IMR-90 (cell line): Measurements from ENCODE around the gene IL6ST. TPM values are rescaled to one million over a fixed set of nuclear protein-coding genes. Genes with fewer than 3 reads are reported as not detected.

Source experiments
- ATAC-seq: fragments of 200-7000 bp; cut with Tn5 transposase; 2 replicates; pipeline ENCODE4 v1.9.1; 2020; ENCODE audit warnings: low read depth, mild to moderate bottlenecking, moderate library complexity
- BruUV-seq: library from RNA; stranded (reverse); fragments of 400-500 nt; replicated peaks from 2 replicates; lab custom pipeline; 2021; lab: Mats Ljungman, UMichigan
- CTCF ChIA-PET: fragments of 300-600 bp; formaldehyde crosslinking; extraction: SDS; loops from one replicate; lab custom pipeline; 2021; ENCODE audit warnings: antibody characterized with exemption; lab: Yijun Ruan, JAX
- POLR2A ChIA-PET: fragments of 300-600 bp; sonication (Branson Sonifier 250); formaldehyde crosslinking; loops from one replicate; lab custom pipeline; 2022; ENCODE audit warnings: antibody characterized with exemption; ENCODE audit not compliant: unreplicated experiment; lab: Charles Lee
- DNase-seq: peaks from one replicate; pipeline ENCODE4 v3.0.0; 2013
- H2AFZ ChIP-seq: replicated peaks from 2 replicates; pipeline ENCODE3; 2013; ENCODE audit warnings: low read length, mild to moderate bottlenecking; ENCODE audit not compliant: poor library complexity
- H2AK5ac ChIP-seq: 2 replicates; pipeline ENCODE4 v1.6.1; 2013; ENCODE audit warnings: low read depth, low read length, inconsistent platforms
- H2AK9ac ChIP-seq: replicated peaks from 2 replicates; pipeline ENCODE3; 2013; ENCODE audit warnings: mild to moderate bottlenecking, low read depth, low read length, moderate library complexity; ENCODE audit not compliant: poor library complexity
- H2BK120ac ChIP-seq: 2 replicates; pipeline ENCODE4 v1.6.1; 2013; ENCODE audit warnings: low read depth, low read length, inconsistent platforms
- H2BK15ac ChIP-seq: 3 replicates; pipeline ENCODE4 v1.6.1; 2013; ENCODE audit warnings: low read depth, low read length, inconsistent platforms
- H2BK20ac ChIP-seq: 2 replicates; pipeline ENCODE4 v1.6.1; 2013; ENCODE audit warnings: low read depth, mild to moderate bottlenecking, inconsistent platforms, low read length, moderate library complexity
- H2BK5ac ChIP-seq: 2 replicates; pipeline ENCODE4 v1.6.1; 2013; ENCODE audit warnings: mild to moderate bottlenecking, low read depth, low read length, inconsistent platforms; ENCODE audit not compliant: poor library complexity, severe bottlenecking
- H3K14ac ChIP-seq: replicated peaks from 2 replicates; pipeline ENCODE4 v1.6.1; 2013; ENCODE audit warnings: low read depth, low read length, inconsistent platforms
- H3K18ac ChIP-seq: 2 replicates; pipeline ENCODE4 v1.6.1; 2013; ENCODE audit warnings: low read depth, low read length, control low read depth
- H3K23ac ChIP-seq: 2 replicates; pipeline ENCODE4 v1.6.1; 2013; ENCODE audit warnings: low read depth, low read length, inconsistent platforms
- H3K27ac ChIP-seq: 2 replicates; pipeline ENCODE4 v1.5.1; 2013; ENCODE audit warnings: mild to moderate bottlenecking, control low read depth, low read length; ENCODE audit not compliant: insufficient read depth
- H3K27me3 ChIP-seq: 2 replicates; pipeline ENCODE4 v1.6.1; 2013; ENCODE audit warnings: low read length; ENCODE audit not compliant: control insufficient read depth, insufficient read depth
- H3K36me3 ChIP-seq: 2 replicates; pipeline ENCODE4 v1.6.1; 2013; ENCODE audit warnings: low read length, mixed read lengths; ENCODE audit not compliant: control insufficient read depth, insufficient read depth
- H3K4ac ChIP-seq: 2 replicates; pipeline ENCODE4 v1.6.1; 2013; ENCODE audit warnings: low read depth, low read length, inconsistent platforms
- H3K4me1 ChIP-seq: 2 replicates; pipeline ENCODE4 v1.6.1; 2013; ENCODE audit warnings: low read length, mixed read lengths; ENCODE audit not compliant: control insufficient read depth, insufficient read depth
- H3K4me2 ChIP-seq: 2 replicates; pipeline ENCODE4 v1.6.1; 2013; ENCODE audit warnings: low read depth, mild to moderate bottlenecking, control low read depth, low read length, moderate library complexity
- H3K4me3 ChIP-seq: 2 replicates; pipeline ENCODE4 v1.5.1; 2013; ENCODE audit warnings: low read depth, mild to moderate bottlenecking, control low read depth, low read length, moderate library complexity; ENCODE audit not compliant: insufficient read depth
- H3K56ac ChIP-seq: 2 replicates; pipeline ENCODE4 v1.6.1; 2013; ENCODE audit warnings: low read length, inconsistent platforms; ENCODE audit not compliant: insufficient read depth; ENCODE audit errors: extremely low read depth
- H3K79me1 ChIP-seq, 2 experiments: 2 replicates each; pipeline ENCODE4 v1.6.1; 2013; ENCODE audit warnings: low read length in 2 of 2, inconsistent platforms in 1 of 2, low read depth in 1 of 2
- H3K9ac ChIP-seq: 2 replicates; pipeline ENCODE4 v1.6.1; 2013; ENCODE audit warnings: low read depth, low read length, control low read depth
- H3K9me1 ChIP-seq: 2 replicates; pipeline ENCODE4 v1.6.1; 2013; ENCODE audit warnings: low read length, inconsistent platforms; ENCODE audit not compliant: insufficient read depth
- H3K9me3 ChIP-seq: 2 replicates; pipeline ENCODE4 v1.6.1; 2013; ENCODE audit warnings: low read length; ENCODE audit not compliant: control insufficient read depth, insufficient read depth
- H4K20me1 ChIP-seq: 2 replicates; pipeline ENCODE4 v1.6.1; 2013; ENCODE audit warnings: low read length, inconsistent platforms; ENCODE audit not compliant: insufficient read depth
- H4K5ac ChIP-seq: 2 replicates; pipeline ENCODE4 v1.6.1; 2013; ENCODE audit warnings: mild to moderate bottlenecking, low read depth, low read length, control low read depth
- H4K8ac ChIP-seq, 2 experiments: 2 replicates each; pipeline ENCODE4 v1.6.1; 2013; ENCODE audit warnings: low read depth in 2 of 2, low read length in 2 of 2, control low read depth in 1 of 2, inconsistent platforms in 1 of 2
- H4K91ac ChIP-seq: 2 replicates; pipeline ENCODE4 v1.6.1; 2013; ENCODE audit warnings: low read depth, low read length, inconsistent platforms; ENCODE audit not compliant: insufficient read depth
- POLR2A ChIP-seq: IDR thresholded peaks from 2 replicates; pipeline ENCODE4 v1.6.1; 2012; ENCODE audit warnings: mild to moderate bottlenecking, low read depth, low read length
- RAD21 ChIP-seq: IDR thresholded peaks from 2 replicates; pipeline ENCODE4 v1.6.1; 2012; ENCODE audit warnings: low read length, improper control_type of control experiment
- SMC3 ChIP-seq: fragments of 150-350 bp; IDR thresholded peaks from 2 replicates; pipeline ENCODE4 v1.6.1; 2016; ENCODE audit warnings: low read depth, mild to moderate bottlenecking, antibody characterized with exemption, low read length, moderate library complexity
- WGBS, 2 experiments: methylation state at CpG; one replicate each; pipeline versions ENCODE4 v1.1.5 to v1.1.7; 2013; ENCODE audit warnings: missing lambda C conversion rate in 2 of 2; ENCODE audit not compliant: insufficient read length in 1 of 2; ENCODE audit errors: extremely low coverage in 2 of 2; 5-methylcytosine and 5-hydroxymethylcytosine counted together
- dilution Hi-C: fragments of 300-500 bp; cut with HindIII; formaldehyde crosslinking; loops from one replicate; pipeline ENCODE4 v1.14.3; 2018; ENCODE audit warnings: low sequenced_read_pairs; ENCODE audit not compliant: unreplicated experiment
- in situ Hi-C: fragments of 300-500 bp; cut with MboI; formaldehyde crosslinking; loops from 3 replicates; pipeline ENCODE4 v1.14.3; 2019; ENCODE audit warnings: low sequenced_read_pairs, inconsistent platforms, mixed read lengths
- intact Hi-C: fragments of 100-400 bp; cut with micrococcal nuclease; formaldehyde crosslinking; loops from 2 replicates; pipeline ENCODE4 v1.10.0; 2022
- polyA plus RNA-seq, 3 experiments: library from polyadenylated mRNA; depleted of rRNA; stranded (reverse); fragments of >200 nt; gene quantifications; 2 replicates each; pipeline ENCODE4 v1.2.3, GENCODE V29; 2012; ENCODE audit warnings: low replicate concordance in 1 of 3
- total RNA-seq: library from RNA; depleted of rRNA; stranded (reverse); fragments of >200 nt; gene quantifications from 2 replicates; pipeline ENCODE4 v1.2.3, GENCODE V29; 2012

The IL6ST gene
- total and polyA plus RNA-seq, 2 of the 4 experiments (the other 2 are of a cell fraction): 90.6 to 506 TPM

DNA sequence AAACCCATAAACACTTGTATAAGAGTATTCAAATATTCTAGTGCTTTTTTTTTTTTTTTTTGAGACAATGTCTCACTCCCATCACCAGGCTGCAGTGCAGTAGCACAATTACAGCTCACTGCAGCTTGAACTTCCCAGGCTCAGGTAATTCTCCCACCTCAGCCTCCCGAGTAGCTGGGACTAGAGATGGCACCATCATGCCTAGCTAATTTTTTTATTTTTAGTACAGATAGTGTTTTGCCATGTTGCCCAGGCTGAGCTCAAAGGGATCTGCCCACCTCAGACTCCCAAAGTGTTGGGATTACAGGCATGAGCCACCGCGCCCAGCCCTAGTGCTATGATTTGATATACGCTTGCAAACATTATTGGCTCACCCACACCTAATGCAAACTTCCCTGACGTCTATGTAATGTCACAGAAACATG is 11.8 kb downstream of the IL6ST start:
- no peak overlapping the region for H3K14ac ChIP-seq
- H3K18ac ChIP-seq: no peak overlapping the region
- intact Hi-C loops (loop anchor here (2.0 kb wide), 1 partner anchor 218 kb away; no protein-coding TSS in a partner anchor), in situ Hi-C loops (no loop called here), dilution Hi-C loops (no loop called here)
- no peak overlapping the region for H4K8ac ChIP-seq
- no peak overlapping the region for H2BK15ac ChIP-seq
- H2AFZ ChIP-seq: no peak overlapping the region
- ChIA-PET POLR2A (no interaction called here), CTCF (interaction anchor here (0.6 kb wide), 3 partner anchors 47 to 721 kb away, joined by 4 read pairs; no protein-coding TSS in a partner anchor)
- H2BK120ac ChIP-seq: no peak overlapping the region
- H3K9ac ChIP-seq: no peak overlapping the region
- peaks cover 25% of the 10 kb centered on the region for H3K36me3 ChIP-seq
- H2AK5ac ChIP-seq: no peak overlapping the region
- DNase-seq: no peak
- no peak overlapping the region for H3K4me3 ChIP-seq
- no peak overlapping the region for H3K56ac ChIP-seq
- no peaks in the 10 kb centered on the region for H3K27me3 ChIP-seq
- ATAC-seq: no peak
- no peak overlapping the region for H2BK5ac ChIP-seq
- no peaks in the 10 kb centered on the region for H3K9me3 ChIP-seq
- peaks cover 6% of the 10 kb centered on the region for H3K4me1 ChIP-seq
- H3K23ac ChIP-seq: no peak overlapping the region
- H2AK9ac ChIP-seq: no peak overlapping the region
- no TSS peak for BruUV-seq
- no peak overlapping the region for H4K5ac ChIP-seq
- TF ChIP-seq POLR2A (no peak), RAD21 (peak; percentile 29; the same call in 1 of the 2 replicates), SMC3 (peak; percentile 15; the same call in 1 of the 2 replicates)
- WGBS, 2 experiments: 80% methylated on average over 2 of the region's 5 CpGs; no CpG with 5 or more reads in 1 of the 2 experiments
- peaks cover 73% of the 10 kb centered on the region for H4K20me1 ChIP-seq
- H4K91ac ChIP-seq: no peak overlapping the region
- peak overlapping the region; percentile 26; the same call in 1 of the 2 replicates for H3K4me2 ChIP-seq
- H3K27ac ChIP-seq: peak overlapping the region; percentile 29; the same call in 1 of the 2 replicates
- peaks cover 5% of the 10 kb centered on the region; the same call in 1 of the 2 replicates for H3K9me1 ChIP-seq
- H3K4ac ChIP-seq: no peak overlapping the region
- H3K79me1 ChIP-seq: peaks cover 10 to 52% of the 10 kb centered on the region in 2 experiments; a peak in 3 of 4 replicates
- H2BK20ac ChIP-seq: no peak overlapping the region
